MV-4-11 (cell line): ENCODE data around the gene AGPAT1.
"Not testable (repeated sequence)": the region's sequence is repeated elsewhere in the genome, so short reads cannot be mapped to it uniquely, and the experiment has no call there.

Experiments
- DNase-seq: peaks from one replicate; lab custom pipeline; 2025; lab: John Stamatoyannopoulos, UW

The AGPAT1 gene

GRCh38 chr6:32198866-32199265, 23.0 kb upstream of the AGPAT1 start:
- no peak for DNase-seq

- no peak for DNase-seq
Observed at GRCh38 chr6:32198345-32198696, 22.4 kb upstream of the AGPAT1 start.

- DNase-seq = peak; percentile 65
Observed at GRCh38 chr6:32196682-32197616, 21.1 kb upstream of the AGPAT1 start.

GRCh38 chr6:32195902-32196681, 20.2 kb upstream of the AGPAT1 start:
- DNase-seq = peak; percentile 61

- peak; percentile 100 for DNase-seq
Observed at GRCh38 chr6:32195652-32195901, 19.7 kb upstream of the AGPAT1 start.

GRCh38 chr6:32194825-32195651, 19.2 kb upstream of the AGPAT1 start:
- DNase-seq = peak; percentile 65

- DNase-seq = no peak
Observed at GRCh38 chr6:32194388-32194787, 18.5 kb upstream of the AGPAT1 start.

- not testable (repeated sequence) for DNase-seq
Observed at GRCh38 chr6:32193096-32193495, 17.2 kb upstream of the AGPAT1 start.

GRCh38 chr6:32192608-32193039, 16.7 kb upstream of the AGPAT1 start, which contains the start of gene GPSM3:
Gene GPSM3 (minus strand): TSS chr6:32192643. CDS start chr6:32192513, 130 bp downstream.
- DNase-seq = peak; percentile 75

GRCh38 chr6:32191696-32192607, 16.1 kb upstream of the AGPAT1 start:
- no peak for DNase-seq

- DNase-seq = no peak
Observed at GRCh38 chr6:32190911-32191677, 15.2 kb upstream of the AGPAT1 start.

- DNase-seq = peak; percentile 92
Observed at GRCh38 chr6:32190054-32190851, 14.4 kb upstream of the AGPAT1 start, which contains the start of gene PBX2. Gene PBX2 (minus strand): TSS chr6:32190202. CDS start chr6:32189915, 287 bp downstream.

- no peak for DNase-seq
Observed at GRCh38 chr6:32189742-32190053, 13.8 kb upstream of the AGPAT1 start.

GRCh38 chr6:32189069-32189741, 13.3 kb upstream of the AGPAT1 start:
- no peak for DNase-seq

GRCh38 chr6:32188381-32189068, 12.6 kb upstream of the AGPAT1 start:
- no peak for DNase-seq

GRCh38 chr6:32187725-32188380, 12.0 kb upstream of the AGPAT1 start:
- not testable (repeated sequence) for DNase-seq

GRCh38 chr6:32187009-32187709, 11.3 kb upstream of the AGPAT1 start:
- DNase-seq = peak; percentile 32
